H9 (cell line): ENCODE measurements around the gene ZNF622. TPM values are rescaled to one million over a fixed set of nuclear protein-coding genes. Genes with fewer than 3 reads are reported as not detected.

Experiments used
- DNase-seq: peaks from one replicate; pipeline ENCODE4 v3.0.0-alpha.2; 2017
- H2AFZ ChIP-seq: one replicate; pipeline ENCODE4 v1.6.1; 2013; ENCODE audit warnings: mild to moderate bottlenecking, low read length, control low read depth, moderate library complexity
- H2AK5ac ChIP-seq: 2 replicates; pipeline ENCODE4 v1.6.1; 2013; ENCODE audit warnings: low read length, control low read depth, mixed read lengths; ENCODE audit not compliant: insufficient read length
- H2BK120ac ChIP-seq: one replicate; pipeline ENCODE4 v1.6.1; 2013; ENCODE audit warnings: low read depth, mild to moderate bottlenecking, low read length, control low read depth, inconsistent platforms; ENCODE audit not compliant: poor library complexity, severe bottlenecking
- H2BK12ac ChIP-seq: 2 replicates; pipeline ENCODE4 v1.6.1; 2013; ENCODE audit warnings: low read length, control low read depth, mixed read lengths, low read depth; ENCODE audit not compliant: insufficient read length
- H2BK15ac ChIP-seq: 2 replicates; pipeline ENCODE4 v1.6.1; 2013; ENCODE audit warnings: low read depth, low read length, control low read depth
- H2BK20ac ChIP-seq: one replicate; pipeline ENCODE4 v1.6.1; 2013; ENCODE audit warnings: low read depth, mild to moderate bottlenecking, low read length, control low read depth, inconsistent platforms; ENCODE audit not compliant: poor library complexity, severe bottlenecking
- H2BK5ac ChIP-seq: 2 replicates; pipeline ENCODE4 v1.6.1; 2013; ENCODE audit warnings: low read length, control low read depth, mixed read lengths; ENCODE audit not compliant: insufficient read length
- H3K14ac ChIP-seq: 2 replicates; pipeline ENCODE4 v1.6.1; 2013; ENCODE audit warnings: low read length, control low read depth; ENCODE audit not compliant: insufficient read depth
- H3K18ac ChIP-seq: 2 replicates; pipeline ENCODE4 v1.6.1; 2013; ENCODE audit warnings: low read depth, mild to moderate bottlenecking, mixed read lengths, low read length, control low read depth; ENCODE audit not compliant: insufficient read length
- H3K23ac ChIP-seq: 2 replicates; pipeline ENCODE4 v1.6.1; 2013; ENCODE audit warnings: low read length, control low read depth, mixed read lengths, low read depth; ENCODE audit not compliant: insufficient read length
- H3K23me2 ChIP-seq: 2 replicates; pipeline ENCODE4 v1.6.1; 2013; ENCODE audit warnings: low read depth, mild to moderate bottlenecking, mixed read lengths, low read length, control low read depth; ENCODE audit not compliant: insufficient read length, poor library complexity, severe bottlenecking
- H3K27ac ChIP-seq: 2 replicates; pipeline ENCODE4 v1.5.1; 2013; ENCODE audit warnings: low read length, control low read depth, mixed read lengths, low read depth; ENCODE audit not compliant: insufficient read length
- H3K27me3 ChIP-seq: 2 replicates; pipeline ENCODE4 v1.6.1; 2013; ENCODE audit warnings: low read length, control low read depth, inconsistent platforms; ENCODE audit not compliant: insufficient read depth
- H3K4ac ChIP-seq: 2 replicates; pipeline ENCODE4 v1.6.1; 2013; ENCODE audit warnings: low read depth, mild to moderate bottlenecking, control low read depth, inconsistent platforms, low read length, moderate library complexity
- H3K4me1 ChIP-seq: 2 replicates; pipeline ENCODE4 v1.6.1; 2013; ENCODE audit warnings: low read length, control low read depth, inconsistent platforms; ENCODE audit not compliant: insufficient read depth
- H3K4me2 ChIP-seq: 2 replicates; pipeline ENCODE4 v1.6.1; 2013; ENCODE audit warnings: low read length, control low read depth, mixed read lengths; ENCODE audit not compliant: insufficient read length, insufficient read depth
- H3K56ac ChIP-seq: 2 replicates; pipeline ENCODE4 v1.6.1; 2013; ENCODE audit warnings: low read depth, mild to moderate bottlenecking, mixed read lengths, low read length, control low read depth; ENCODE audit not compliant: insufficient read length
- H3K79me1 ChIP-seq: 2 replicates; pipeline ENCODE4 v1.6.1; 2013; ENCODE audit warnings: low read depth, mild to moderate bottlenecking, moderate library complexity, low read length, control low read depth, inconsistent platforms; ENCODE audit not compliant: insufficient read depth, poor library complexity, severe bottlenecking
- H3K79me2 ChIP-seq: 2 replicates; pipeline ENCODE4 v1.6.1; 2013; ENCODE audit warnings: low read length, control low read depth, inconsistent platforms; ENCODE audit not compliant: insufficient read depth
- H3K9ac ChIP-seq: 2 replicates; pipeline ENCODE4 v1.6.1; 2013; ENCODE audit warnings: low read length, control low read depth, mixed read lengths; ENCODE audit not compliant: insufficient read length; ENCODE audit errors: extremely low read depth
- H3K9me3 ChIP-seq: one replicate; pipeline ENCODE4 v1.6.1; 2013; ENCODE audit warnings: low read depth, low read length, inconsistent platforms; ENCODE audit not compliant: control insufficient read depth
- H3T11ph ChIP-seq: one replicate; pipeline ENCODE4 v1.6.1; 2013; ENCODE audit warnings: mild to moderate bottlenecking, low read length, control low read depth, inconsistent platforms
- H4K20me1 ChIP-seq: one replicate; pipeline ENCODE4 v1.6.1; 2013; ENCODE audit not compliant: control insufficient read depth, insufficient read length, insufficient read depth
- H4K5ac ChIP-seq: 2 replicates; pipeline ENCODE4 v1.6.1; 2013; ENCODE audit warnings: low read depth, mild to moderate bottlenecking, mixed read lengths, low read length, control low read depth; ENCODE audit not compliant: insufficient read length
- H4K8ac ChIP-seq: replicated peaks from 2 replicates; pipeline ENCODE4 v1.6.1; 2013; ENCODE audit warnings: low read length, control low read depth, mixed read lengths, low read depth; ENCODE audit not compliant: insufficient read length
- H4K91ac ChIP-seq: 2 replicates; pipeline ENCODE4 v1.6.1; 2013; ENCODE audit warnings: low read depth, mild to moderate bottlenecking, moderate library complexity, mixed read lengths, low read length, control low read depth; ENCODE audit not compliant: insufficient read length
- H3K27ac Mint-ChIP-seq, 3 experiments: 2 replicates in 2 of 3; 3 replicates in 1 of 3; pipeline ENCODE4 v1.8.0; 2020 to 2021; ENCODE audit warnings: mixed read lengths in 3 of 3, mild to moderate bottlenecking in 1 of 3, moderate library complexity in 1 of 3
- H3K27me3 Mint-ChIP-seq: 2 replicates; pipeline ENCODE4 v1.8.0; 2021; ENCODE audit warnings: low read depth, mild to moderate bottlenecking, moderate library complexity, mixed read lengths
- H3K36me3 Mint-ChIP-seq, 3 experiments: 2 replicates in 2 of 3; 3 replicates in 1 of 3; pipeline ENCODE4 v1.8.0; 2020 to 2021; ENCODE audit warnings: low read depth in 3 of 3, mixed read lengths in 3 of 3; ENCODE audit not compliant: insufficient read depth in 1 of 3
- H3K4me1 Mint-ChIP-seq, 2 experiments: 2 replicates each; pipeline ENCODE4 v1.8.0; 2020; ENCODE audit warnings: mixed read lengths in 2 of 2
- H3K4me3 Mint-ChIP-seq, 2 experiments: 2 replicates in 1 of 2; 3 replicates in 1 of 2; pipeline ENCODE4 v1.8.0; 2020 to 2021; ENCODE audit warnings: mild to moderate bottlenecking in 2 of 2, mixed read lengths in 2 of 2, moderate library complexity in 1 of 2
- H3K9me3 Mint-ChIP-seq, 2 experiments: 2 replicates in 1 of 2; 3 replicates in 1 of 2; pipeline ENCODE4 v1.8.0; 2020; ENCODE audit warnings: mild to moderate bottlenecking in 2 of 2, mixed read lengths in 2 of 2, moderate library complexity in 1 of 2
- WGBS: extraction: QIAGEN DNeasy Blood & Tissue Kit; methylation state at CpG from one replicate; pipeline ENCODE4 v1.1.7; 2013; ENCODE audit warnings: missing lambda C conversion rate, low lambda C conversion rate, mixed read lengths; ENCODE audit not compliant: insufficient read length; ENCODE audit errors: extremely low coverage; 5-methylcytosine and 5-hydroxymethylcytosine counted together
- total RNA-seq: library from RNA; stranded (reverse); gene quantifications from 2 replicates; pipeline ENCODE4 v1.2.1, GENCODE V29; 2021
- TF ChIP-seq, protein P1 (sequence below): fragments of 200-600 bp; sonication (generic); conservative IDR thresholded peaks from 3 replicates; pipeline ENCODE4 v1.8.0; 2021; ENCODE audit warnings: antibody characterized with exemption, mild to moderate bottlenecking

The ZNF622 gene
- total RNA-seq, 1 experiment from 2014 or later = 42.2 TPM

DNA sequence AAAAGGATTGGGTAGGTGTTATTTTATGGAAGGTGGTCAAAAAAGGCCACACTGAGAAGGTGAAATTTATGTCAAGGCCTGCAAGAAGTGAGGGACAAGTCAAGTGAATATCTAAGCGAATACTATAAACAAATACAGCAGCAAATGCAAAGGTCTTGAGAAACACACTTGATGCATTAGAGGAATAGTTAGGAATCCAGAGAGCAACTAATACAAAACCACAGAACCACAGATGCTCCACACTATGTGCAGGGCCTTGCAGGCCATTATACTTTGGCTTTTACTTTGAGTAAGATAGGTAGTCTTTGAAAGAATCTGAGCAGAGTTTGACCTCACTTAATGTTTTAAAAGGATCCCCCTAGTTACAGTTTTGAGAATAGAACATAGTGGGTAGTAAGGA is 4.6 kb downstream of the ZNF622 start:
- no peak overlapping the region for H3K23ac ChIP-seq
- WGBS = no CpG with 5 or more reads among the region's 1 CpG
- H3K79me1 ChIP-seq = peaks cover 3% of the 10 kb centered on the region
- TF ChIP-seq, protein P1, sequence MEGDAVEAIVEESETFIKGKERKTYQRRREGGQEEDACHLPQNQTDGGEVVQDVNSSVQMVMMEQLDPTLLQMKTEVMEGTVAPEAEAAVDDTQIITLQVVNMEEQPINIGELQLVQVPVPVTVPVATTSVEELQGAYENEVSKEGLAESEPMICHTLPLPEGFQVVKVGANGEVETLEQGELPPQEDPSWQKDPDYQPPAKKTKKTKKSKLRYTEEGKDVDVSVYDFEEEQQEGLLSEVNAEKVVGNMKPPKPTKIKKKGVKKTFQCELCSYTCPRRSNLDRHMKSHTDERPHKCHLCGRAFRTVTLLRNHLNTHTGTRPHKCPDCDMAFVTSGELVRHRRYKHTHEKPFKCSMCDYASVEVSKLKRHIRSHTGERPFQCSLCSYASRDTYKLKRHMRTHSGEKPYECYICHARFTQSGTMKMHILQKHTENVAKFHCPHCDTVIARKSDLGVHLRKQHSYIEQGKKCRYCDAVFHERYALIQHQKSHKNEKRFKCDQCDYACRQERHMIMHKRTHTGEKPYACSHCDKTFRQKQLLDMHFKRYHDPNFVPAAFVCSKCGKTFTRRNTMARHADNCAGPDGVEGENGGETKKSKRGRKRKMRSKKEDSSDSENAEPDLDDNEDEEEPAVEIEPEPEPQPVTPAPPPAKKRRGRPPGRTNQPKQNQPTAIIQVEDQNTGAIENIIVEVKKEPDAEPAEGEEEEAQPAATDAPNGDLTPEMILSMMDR = no peak
- no peak overlapping the region for H3K4me2 ChIP-seq
- no peak overlapping the region for H3K4ac ChIP-seq
- no peak overlapping the region for H2BK120ac ChIP-seq
- no peak overlapping the region for H3K18ac ChIP-seq
- no peak overlapping the region for H2BK12ac ChIP-seq
- no peaks in the 10 kb centered on the region for H3K27me3 ChIP-seq
- no peak overlapping the region for H3K14ac ChIP-seq
- peaks cover 12 to 56% (median 52%) of the 10 kb centered on the region in 3 experiments; a peak in 6 of 7 replicates for H3K36me3 Mint-ChIP-seq
- H2BK5ac ChIP-seq = no peak overlapping the region
- H3K4me3 Mint-ChIP-seq = no peak overlapping the region
- no peak overlapping the region for H2AFZ ChIP-seq
- H3K27ac Mint-ChIP-seq = no peak overlapping the region
- no peaks in the 10 kb centered on the region for H4K20me1 ChIP-seq
- H3K4me1 ChIP-seq = no peaks in the 10 kb centered on the region; the same call in 1 of the 2 replicates
- no peak overlapping the region for H3T11ph ChIP-seq
- no peaks in the 10 kb centered on the region for H3K27me3 Mint-ChIP-seq
- DNase-seq = no peak
- no peak overlapping the region for H4K91ac ChIP-seq
- no peak overlapping the region for H3K27ac ChIP-seq
- no peak overlapping the region for H4K8ac ChIP-seq
- H3K56ac ChIP-seq = no peak overlapping the region
- no peak overlapping the region for H2BK20ac ChIP-seq
- peaks cover 13% of the 10 kb centered on the region; the same call in 1 of the 2 replicates for H3K79me2 ChIP-seq
- H4K5ac ChIP-seq = no peak overlapping the region
- H2AK5ac ChIP-seq = no peak overlapping the region
- H3K9ac ChIP-seq = no peak overlapping the region
- H3K4me1 Mint-ChIP-seq = peaks cover 16 to 19% of the 10 kb centered on the region in 2 experiments
- H2BK15ac ChIP-seq = no peak overlapping the region
- H3K9me3 Mint-ChIP-seq = no peaks in the 10 kb centered on the region
- H3K23me2 ChIP-seq = peaks cover 10% of the 10 kb centered on the region
- no peaks in the 10 kb centered on the region for H3K9me3 ChIP-seq
